Retinal pigment epithelial cell (primary cell): Measurements from ENCODE around the gene DGCR2.

Source experiments
- DNase-seq: peaks from one replicate; pipeline ENCODE4 v3.0.0-alpha.2; 2010; ENCODE audit warnings: low read depth
- H3K4me3 ChIP-seq: 2 replicates; pipeline ENCODE4 v1.5.1; 2011; ENCODE audit warnings: mild to moderate bottlenecking, low read length, control low read depth, moderate library complexity
- CTCF ChIP-seq: conservative IDR thresholded peaks from 2 replicates; pipeline ENCODE4 v1.5.1; 2011; ENCODE audit warnings: low read depth, low read length, control low read depth, inconsistent platforms

DGCR2 gene

GRCh38 chr22:19122143-19122751 lies at the start of gene DGCR2:
TSS of gene DGCR2 (minus strand) at chr22:19122412. CDS start at chr22:19122206, 206 bp downstream.
- peak; percentile 81 for DNase-seq
- peak within 1 kb of the TSS; percentile 88 for H3K4me3 ChIP-seq
- TF ChIP-seq CTCF = no peak

- peak overlapping the region; percentile 36 for H3K4me3 ChIP-seq
- TF ChIP-seq CTCF = no peak
- no peak for DNase-seq
These were observed 47.7 kb upstream of the DGCR2 start for GRCh38 chr22:19169947-19170318.

- H3K4me3 ChIP-seq = peak overlapping the region; percentile 36
- peak; percentile 62 for DNase-seq
- TF ChIP-seq CTCF = no peak
These were observed 47.1 kb upstream of the DGCR2 start for GRCh38 chr22:19169002-19169946.

- no peak overlapping the region for H3K4me3 ChIP-seq
- peak; percentile 24 for TF ChIP-seq CTCF
- no peak for DNase-seq
These were observed 46.1 kb upstream of the DGCR2 start for GRCh38 chr22:19168088-19168890.

- no peak for DNase-seq
- H3K4me3 ChIP-seq = no peak overlapping the region
- TF ChIP-seq CTCF = no peak
These were observed 45.1 kb upstream of the DGCR2 start for GRCh38 chr22:19167106-19167869.

GRCh38 chr22:19166421-19166820 lies 44.2 kb upstream of the DGCR2 start:
- no peak for TF ChIP-seq CTCF
- DNase-seq = no peak
- no peak overlapping the region for H3K4me3 ChIP-seq
